DND-41 (cell line): Measurements from ENCODE around the gene C1QTNF5.
A peak's percentile ranks its signal among the peaks of the same experiment; 100 is the strongest.

Source experiments
- ATAC-seq: fragments of 200-7000 bp; cut with Tn5 transposase; 3 replicates; pipeline ENCODE4 v1.9.1; 2021; ENCODE audit warnings: low read depth; ENCODE audit not compliant: insufficient read depth
- DNase-seq: peaks from one replicate; pipeline ENCODE4 v3.0.0-alpha.2; 2020
- H2AFZ ChIP-seq: 2 replicates; pipeline ENCODE4 v1.6.0; 2012; ENCODE audit warnings: low read depth, low read length
- H3K27ac ChIP-seq: 2 replicates; pipeline ENCODE4 v1.5.1; 2012; ENCODE audit warnings: low read length, inconsistent platforms
- H3K27me3 ChIP-seq: fragments of 200-600 bp; sonication (generic); 2 replicates; pipeline ENCODE4 v1.6.0; 2012; ENCODE audit warnings: low read length, mild to moderate bottlenecking, inconsistent platforms; ENCODE audit not compliant: insufficient read depth, poor library complexity
- H3K36me3 ChIP-seq: 2 replicates; pipeline ENCODE4 v1.5.1; 2012; ENCODE audit warnings: low read length, inconsistent platforms; ENCODE audit not compliant: insufficient read depth
- H3K4me1 ChIP-seq: 2 replicates; pipeline ENCODE4 v1.5.1; 2012; ENCODE audit warnings: mild to moderate bottlenecking, low read length; ENCODE audit not compliant: insufficient read depth
- H3K4me2 ChIP-seq: 2 replicates; pipeline ENCODE4 v1.6.0; 2012; ENCODE audit warnings: mild to moderate bottlenecking, moderate library complexity, low read length, inconsistent platforms; ENCODE audit not compliant: insufficient read depth
- H3K4me3 ChIP-seq, 2 experiments: fragments of 200-600 bp in 1 of 2; shearing (Covaris generic) in 1 of 2; 2 replicates each; pipeline ENCODE4 v1.5.1; 2012 to 2016; ENCODE audit warnings: inconsistent platforms in 2 of 2, low read length in 2 of 2, mild to moderate bottlenecking in 2 of 2, low read depth in 1 of 2, moderate library complexity in 1 of 2
- H3K79me2 ChIP-seq: 2 replicates; pipeline ENCODE4 v1.6.0; 2012; ENCODE audit warnings: low read length, inconsistent platforms; ENCODE audit not compliant: insufficient read depth
- H3K9ac ChIP-seq: 2 replicates; pipeline ENCODE4 v1.6.0; 2012; ENCODE audit warnings: low read depth, mild to moderate bottlenecking, inconsistent platforms, low read length, moderate library complexity
- H3K9me3 ChIP-seq: 2 replicates; pipeline ENCODE4 v1.5.1; 2012; ENCODE audit warnings: low read length, moderate library complexity, mild to moderate bottlenecking, inconsistent platforms; ENCODE audit not compliant: insufficient read depth, severe bottlenecking
- H4K20me1 ChIP-seq: 2 replicates; pipeline ENCODE4 v1.6.0; 2012; ENCODE audit warnings: low read length; ENCODE audit not compliant: insufficient read depth
- CTCF ChIP-seq: IDR thresholded peaks from 2 replicates; pipeline ENCODE4 v1.5.1; 2012; ENCODE audit warnings: borderline replicate concordance, low read length, moderate library complexity, mild to moderate bottlenecking; ENCODE audit not compliant: poor library complexity, severe bottlenecking; ENCODE audit errors: extremely low read depth
- EZH2 ChIP-seq: IDR thresholded peaks from 3 replicates; pipeline ENCODE4 v1.6.1; 2012; ENCODE audit warnings: borderline replicate concordance, low read depth, mild to moderate bottlenecking, moderate library complexity, low read length, inconsistent platforms; ENCODE audit not compliant: severe bottlenecking

The C1QTNF5 gene

GRCh38 chr11:119332111-119332765 is 8.4 kb downstream of the C1QTNF5 start:
- peaks cover 20% of the 10 kb centered on the region for H3K36me3 ChIP-seq
- H3K27ac ChIP-seq, result no peak overlapping the region
- H2AFZ ChIP-seq, result peak overlapping the region; percentile 38
- H3K9me3 ChIP-seq, result no peaks in the 10 kb centered on the region
- H3K79me2 ChIP-seq, result peaks cover 27% of the 10 kb centered on the region
- no peak overlapping the region for H3K4me2 ChIP-seq
- TF ChIP-seq EZH2 (no peak), CTCF (no peak)
- ATAC-seq, result no peak
- H3K27me3 ChIP-seq, result peaks cover 6% of the 10 kb centered on the region
- peaks cover 32% of the 10 kb centered on the region for H3K4me1 ChIP-seq
- DNase-seq, result no peak
- H4K20me1 ChIP-seq, result peaks cover 9% of the 10 kb centered on the region; the same call in 1 of the 2 replicates
- no peak overlapping the region for H3K9ac ChIP-seq
- no peak overlapping the region for H3K4me3 ChIP-seq

- ATAC-seq (no peak), DNase-seq (no peak)
- TF ChIP-seq EZH2 (no peak), CTCF (no peak)
- Histone ChIP-seq H3K79me2 (peaks cover 9% of the 10 kb centered on the region), H4K20me1 (peaks cover 3% of the 10 kb centered on the region; the same call in 1 of the 2 replicates), H3K4me3 (no peak overlapping the region), H3K9me3 (no peaks in the 10 kb centered on the region), H3K4me1 (peaks cover 12% of the 10 kb centered on the region), H3K27me3 (peaks cover 6% of the 10 kb centered on the region), H3K27ac (no peak overlapping the region), H2AFZ (no peak overlapping the region), H3K4me2 (no peak overlapping the region), H3K9ac (no peak overlapping the region), H3K36me3 (peaks cover under 1% of the 10 kb centered on the region; the same call in 1 of the 2 replicates)
These were observed 10.4 kb downstream of the C1QTNF5 start for GRCh38 chr11:119330237-119330636.

- Histone ChIP-seq H3K9me3 (no peaks in the 10 kb centered on the region), H2AFZ (no peak overlapping the region), H4K20me1 (no peaks in the 10 kb centered on the region)
These were observed 11.4 kb downstream of the C1QTNF5 start for GRCh38 chr11:119329320-119329719.

More at GRCh38 chr11:119329320-119329719, 11.4 kb downstream of the C1QTNF5 start:
- DNase-seq (no peak), ATAC-seq (no peak)
- no peak overlapping the region for H3K4me3 ChIP-seq
- H3K4me2 ChIP-seq, result no peak overlapping the region
- no peak overlapping the region for H3K27ac ChIP-seq
- TF ChIP-seq EZH2, result no peak
- no peak for TF ChIP-seq CTCF
- H3K4me1 ChIP-seq, result peaks cover 7% of the 10 kb centered on the region
- H3K9ac ChIP-seq, result no peak overlapping the region
- no peaks in the 10 kb centered on the region for H3K79me2 ChIP-seq
- peaks cover 6% of the 10 kb centered on the region for H3K27me3 ChIP-seq
- no peaks in the 10 kb centered on the region for H3K36me3 ChIP-seq
